MM.1S (cell line): ENCODE results near the gene POT1.
A peak's percentile ranks its signal among the peaks of the same experiment; 100 is the strongest.

ENCODE experiments used
- EZH2 ChIP-seq: fragments of 300-600 bp; sonication (generic); optimal IDR thresholded peaks from 2 replicates; pipeline ENCODE3; 2017; ENCODE audit warnings: low read depth, mild to moderate bottlenecking, antibody characterized with exemption, low read length, mixed read lengths
- EZH2phosphoT487 ChIP-seq: fragments of 300-600 bp; sonication (generic); IDR thresholded peaks from 2 replicates; pipeline ENCODE4 v1.6.1; 2018; ENCODE audit warnings: antibody characterized with exemption, low read length
- TF ChIP-seq, protein P1 (sequence below): fragments of 300-600 bp; sonication (generic); IDR thresholded peaks from 2 replicates; pipeline ENCODE4 v1.5.1; 2016; ENCODE audit warnings: antibody characterized with exemption, low read length, mixed read lengths

DNA sequence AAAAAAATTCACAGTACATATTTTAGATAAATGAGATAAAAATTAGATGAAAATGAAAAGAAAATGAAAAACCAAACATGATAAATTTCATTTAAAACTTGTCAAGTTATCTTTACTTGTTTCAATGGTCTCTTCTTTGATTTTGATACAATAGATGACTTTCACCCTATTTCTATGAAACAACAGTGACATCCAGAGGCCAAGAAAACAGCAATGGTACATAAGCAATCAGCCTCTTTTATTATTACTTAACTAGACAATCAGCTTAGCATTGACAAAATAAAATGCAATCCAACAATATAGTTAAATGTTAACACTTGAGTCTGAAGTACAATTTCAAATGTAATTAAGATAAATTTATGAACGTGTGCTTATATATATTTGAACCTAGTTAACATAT is 89.2 kb downstream of the POT1 start:
- TF ChIP-seq EZH2, result no peak
- TF ChIP-seq, protein P1, sequence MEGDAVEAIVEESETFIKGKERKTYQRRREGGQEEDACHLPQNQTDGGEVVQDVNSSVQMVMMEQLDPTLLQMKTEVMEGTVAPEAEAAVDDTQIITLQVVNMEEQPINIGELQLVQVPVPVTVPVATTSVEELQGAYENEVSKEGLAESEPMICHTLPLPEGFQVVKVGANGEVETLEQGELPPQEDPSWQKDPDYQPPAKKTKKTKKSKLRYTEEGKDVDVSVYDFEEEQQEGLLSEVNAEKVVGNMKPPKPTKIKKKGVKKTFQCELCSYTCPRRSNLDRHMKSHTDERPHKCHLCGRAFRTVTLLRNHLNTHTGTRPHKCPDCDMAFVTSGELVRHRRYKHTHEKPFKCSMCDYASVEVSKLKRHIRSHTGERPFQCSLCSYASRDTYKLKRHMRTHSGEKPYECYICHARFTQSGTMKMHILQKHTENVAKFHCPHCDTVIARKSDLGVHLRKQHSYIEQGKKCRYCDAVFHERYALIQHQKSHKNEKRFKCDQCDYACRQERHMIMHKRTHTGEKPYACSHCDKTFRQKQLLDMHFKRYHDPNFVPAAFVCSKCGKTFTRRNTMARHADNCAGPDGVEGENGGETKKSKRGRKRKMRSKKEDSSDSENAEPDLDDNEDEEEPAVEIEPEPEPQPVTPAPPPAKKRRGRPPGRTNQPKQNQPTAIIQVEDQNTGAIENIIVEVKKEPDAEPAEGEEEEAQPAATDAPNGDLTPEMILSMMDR, result peak; percentile 23; the same call in 1 of the 2 replicates
- no peak for TF ChIP-seq EZH2phosphoT487
